ENCODE measurements around the gene AMPD2.

AMPD2 gene

DNA sequence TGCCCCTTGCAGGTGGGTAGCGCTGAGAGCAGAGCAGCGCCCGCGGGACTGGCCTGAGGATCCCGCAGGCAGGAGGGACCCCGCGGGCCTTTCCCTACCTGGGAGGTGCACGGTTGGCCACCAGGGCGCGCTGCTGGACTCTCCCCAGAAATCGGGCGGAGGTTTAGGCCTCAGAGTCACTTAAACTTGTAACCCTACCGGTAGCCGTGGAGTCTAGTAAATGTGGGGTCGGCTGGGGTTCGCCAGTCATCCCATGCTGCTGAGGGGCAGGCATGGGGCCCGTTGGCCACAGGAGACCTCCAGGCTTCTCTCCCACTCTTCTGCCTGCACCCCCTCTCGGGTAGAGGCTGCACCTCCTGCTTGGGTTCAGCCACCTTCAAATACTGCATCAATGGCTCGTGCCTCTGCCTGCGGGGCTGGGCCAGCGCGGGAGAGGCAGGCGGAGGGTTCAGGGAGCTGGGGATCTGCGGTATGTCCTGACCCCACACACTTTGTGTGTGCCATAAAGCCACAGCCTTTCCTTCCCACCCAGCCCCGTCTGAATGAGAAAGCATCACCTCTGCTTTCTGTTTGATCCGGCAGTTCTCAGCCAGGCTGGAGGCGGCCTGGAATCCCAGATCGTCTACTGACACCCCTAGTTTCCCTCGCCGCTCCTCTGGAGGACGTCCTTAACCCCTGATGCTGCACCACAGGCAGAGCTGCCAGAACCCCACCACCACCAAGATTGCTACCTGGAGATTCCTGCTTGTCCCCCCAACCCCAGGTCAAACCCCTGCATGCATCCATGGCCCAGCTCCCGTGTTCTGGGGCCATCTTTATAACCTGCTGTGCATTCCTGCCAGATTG is 24.0 kb downstream of the AMPD2 start:
- Histone ChIP-seq H3K9me3 (replicated peaks in 1 of 11) (peaks cover 0 to 7% (median 3%) of the 10 kb centered on the region in 11 experiments; a peak in 8 of 22 replicates), H3K4me1 (peaks cover 12 to 27% (median 16%) of the 10 kb centered on the region in 10 experiments; a peak in 19 of 20 replicates), H3K36me3 (no peaks in the 10 kb centered on the region), H4K20me1 (no peaks in the 10 kb centered on the region), H3K27ac (peak overlapping the region in 5 of 11 experiments; percentile 18 to 46 (median 36); a peak in 6 of 22 replicates), H3K4me2 (peak overlapping the region; percentile 42 to 80 (median 71)), H3K27me3 (no peaks in the 10 kb centered on the region), H3K9ac (peak overlapping the region; percentile 19 to 57 (median 44); a peak in 17 of 22 replicates), H3K4me3 (no peak overlapping the region)
- no peak for TF ChIP-seq Cebpa-rat (IDR thresholded peaks at IDR 0.05)

DNA sequence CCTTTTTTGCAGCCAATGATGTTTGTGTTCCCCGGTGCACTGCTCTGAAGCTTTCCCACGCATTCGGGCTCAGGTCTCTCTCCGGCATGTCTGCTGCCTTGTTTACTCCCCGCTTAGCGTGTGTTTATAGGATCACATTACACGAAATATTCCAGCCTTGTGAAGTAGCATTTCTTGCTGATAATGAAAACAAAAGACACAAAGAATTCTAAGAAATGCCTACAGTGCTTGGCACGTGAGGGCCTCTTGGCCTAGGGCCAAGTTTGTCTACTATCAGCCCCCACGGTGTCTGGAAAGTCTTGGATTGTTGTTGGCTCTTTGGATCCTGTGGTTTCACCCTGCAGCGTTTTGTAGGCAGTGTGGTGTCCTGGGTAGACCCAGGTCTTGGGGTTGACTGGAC is 25.0 kb downstream of the AMPD2 start:
- Histone ChIP-seq H3K4me2 (no peak overlapping the region), H3K27me3 (no peaks in the 10 kb centered on the region), H3K4me3 (no peak overlapping the region)

GRCh38 chr1:109649491-109649914 is 29.9 kb downstream of the AMPD2 start:
- no peak for TF ChIP-seq Cebpa-rat (IDR thresholded peaks at IDR 0.05)
- Histone ChIP-seq H3K9ac (no peak overlapping the region), H3K4me3 (no peak overlapping the region)

More for the DNA sequence above, 25.0 kb downstream of the AMPD2 start:
- peaks cover 0 to 7% (median 3%) of the 10 kb centered on the region in 11 experiments; a peak in 8 of 22 replicates for H3K9me3 ChIP-seq (replicated peaks in 1 of 11)
- H3K36me3 ChIP-seq, result no peaks in the 10 kb centered on the region
- no peak overlapping the region for H3K9ac ChIP-seq
- H3K4me1 ChIP-seq, result peaks cover 12 to 29% (median 17%) of the 10 kb centered on the region in 10 experiments; a peak in 19 of 20 replicates
- no peak for TF ChIP-seq Cebpa-rat (IDR thresholded peaks at IDR 0.05)
- H4K20me1 ChIP-seq, result no peaks in the 10 kb centered on the region
- no peak overlapping the region for H3K27ac ChIP-seq

DNA sequence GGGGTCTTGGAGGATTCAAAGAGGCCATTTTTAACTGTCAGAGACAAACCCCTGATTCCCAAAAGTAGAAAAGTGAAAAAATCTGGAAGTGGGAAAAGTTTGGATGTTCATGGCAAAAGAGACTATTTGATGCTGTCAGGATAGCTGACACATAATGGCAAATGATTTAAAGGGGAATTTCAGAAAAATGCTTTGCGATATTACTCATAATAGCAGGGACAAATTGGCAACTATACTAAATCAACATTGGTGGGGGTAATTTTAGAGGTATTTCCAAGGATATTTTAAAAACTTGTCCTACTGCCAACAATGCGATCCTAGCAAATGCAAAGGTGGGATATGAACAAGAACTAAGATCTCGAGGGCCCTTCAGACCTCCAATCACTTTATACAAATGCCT is 31.0 kb downstream of the AMPD2 start:
- H3K27ac ChIP-seq, result no peak overlapping the region
- no peaks in the 10 kb centered on the region for H3K27me3 ChIP-seq
- peaks cover 0 to 7% (median 3%) of the 10 kb centered on the region in 11 experiments; a peak in 8 of 22 replicates for H3K9me3 ChIP-seq (replicated peaks in 1 of 11)
- H4K20me1 ChIP-seq, result no peaks in the 10 kb centered on the region
- H3K36me3 ChIP-seq, result no peaks in the 10 kb centered on the region
- no peak for TF ChIP-seq Cebpa-rat (IDR thresholded peaks at IDR 0.05)
- no peak overlapping the region for H3K4me2 ChIP-seq
- no peak overlapping the region for H3K9ac ChIP-seq
- H3K4me1 ChIP-seq, result peaks cover 11 to 19% (median 15%) of the 10 kb centered on the region in 10 experiments
- H3K4me3 ChIP-seq, result no peak overlapping the region

More at GRCh38 chr1:109649491-109649914, 29.9 kb downstream of the AMPD2 start:
- peak overlapping the region in 3 of 11 experiments; percentile 17 to 34 (median 18); a peak in 2 of 22 replicates for H3K4me2 ChIP-seq
- no peak overlapping the region for H3K27ac ChIP-seq
- H4K20me1 ChIP-seq, result no peaks in the 10 kb centered on the region
- peaks cover 0 to 7% (median 3%) of the 10 kb centered on the region in 11 experiments; a peak in 8 of 22 replicates for H3K9me3 ChIP-seq (replicated peaks in 1 of 11)
- no peaks in the 10 kb centered on the region for H3K36me3 ChIP-seq
- H3K4me1 ChIP-seq, result peaks cover 0 to 8% (median 4%) of the 10 kb centered on the region in 10 experiments; a peak in 17 of 20 replicates
- H3K27me3 ChIP-seq, result no peaks in the 10 kb centered on the region

DNA sequence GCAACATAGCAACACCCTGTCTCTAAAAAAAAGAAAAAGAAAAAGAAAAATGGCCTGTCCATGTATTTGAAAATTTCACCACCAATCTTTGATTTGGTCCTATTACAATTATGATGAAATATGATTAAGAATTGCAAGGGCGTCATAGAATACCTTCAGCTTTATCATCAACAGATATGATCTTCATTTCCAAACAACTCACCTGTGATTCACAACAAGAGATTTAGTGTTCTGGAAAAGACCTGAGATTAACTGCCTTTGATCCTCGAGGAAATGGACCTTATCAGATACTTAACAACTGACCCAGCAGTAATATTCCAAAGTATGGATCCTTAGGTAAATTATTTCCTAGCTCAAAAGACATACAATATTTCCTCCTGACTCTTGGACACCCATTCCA is 32.8 kb downstream of the AMPD2 start:
- Histone ChIP-seq H3K4me2 (no peak overlapping the region), H3K27me3 (no peaks in the 10 kb centered on the region), H3K4me1 (peaks cover 21 to 34% (median 25%) of the 10 kb centered on the region in 10 experiments), H3K9me3 (replicated peaks in 1 of 11) (no peaks in the 10 kb centered on the region), H4K20me1 (no peaks in the 10 kb centered on the region; a peak in 1 of 22 replicates), H3K4me3 (no peak overlapping the region), H3K36me3 (no peaks in the 10 kb centered on the region), H3K9ac (no peak overlapping the region), H3K27ac (no peak overlapping the region)
- no peak for TF ChIP-seq Cebpa-rat (IDR thresholded peaks at IDR 0.05)

DNA sequence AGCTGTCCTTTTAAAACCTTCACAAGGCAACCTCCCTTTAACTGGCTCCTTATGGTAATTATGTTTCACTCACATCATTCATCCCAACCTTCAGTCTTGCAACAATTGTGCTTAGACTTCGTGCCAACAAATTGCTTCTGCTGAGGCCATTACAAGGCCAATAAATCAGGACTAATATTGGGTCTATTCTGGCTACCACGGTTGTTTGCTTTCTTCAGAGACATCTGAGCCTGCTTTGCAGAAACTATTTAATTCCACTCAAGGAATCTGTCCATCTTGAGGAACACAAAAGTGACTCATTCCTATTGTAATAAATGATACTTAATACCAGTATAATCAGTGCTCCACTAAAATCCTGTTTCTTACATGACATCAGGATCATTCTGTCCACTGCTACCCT is 33.7 kb downstream of the AMPD2 start:
- TF ChIP-seq Cebpa-rat (IDR thresholded peaks at IDR 0.05), result no peak
- H3K4me1 ChIP-seq, result peaks cover 26 to 41% (median 34%) of the 10 kb centered on the region in 10 experiments
- no peaks in the 10 kb centered on the region for H3K27me3 ChIP-seq
- peaks cover 0 to 2% (median 0%) of the 10 kb centered on the region in 11 experiments; a peak in 1 of 22 replicates for H3K36me3 ChIP-seq
- H3K4me2 ChIP-seq, result no peak overlapping the region
- H3K27ac ChIP-seq, result no peak overlapping the region
- no peaks in the 10 kb centered on the region; a peak in 1 of 22 replicates for H4K20me1 ChIP-seq
- H3K9ac ChIP-seq, result no peak overlapping the region
- H3K4me3 ChIP-seq, result no peak overlapping the region
- H3K9me3 ChIP-seq (replicated peaks in 1 of 11), result no peaks in the 10 kb centered on the region

DNA sequence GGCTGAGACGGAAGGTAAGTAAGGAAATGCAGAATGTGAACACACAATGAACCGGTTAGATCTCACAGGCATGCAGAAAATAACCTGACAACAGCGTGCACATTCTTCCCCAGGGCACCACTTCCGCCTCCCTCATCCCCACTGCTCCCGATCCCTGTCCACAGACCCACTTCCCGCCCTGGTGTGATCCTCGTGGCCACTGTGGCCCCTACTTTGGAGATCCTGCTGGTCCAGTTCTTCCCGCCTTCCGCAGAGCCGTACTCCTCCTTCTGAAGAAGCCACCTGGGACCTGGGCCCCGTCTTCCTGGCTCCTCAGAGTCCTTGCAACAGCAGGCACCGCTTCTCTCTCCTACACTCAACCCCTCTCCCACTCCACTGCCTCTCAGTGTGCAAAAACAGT is 34.9 kb downstream of the AMPD2 start:
- TF ChIP-seq Cebpa-rat (IDR thresholded peaks at IDR 0.05), result no peak
- H3K9me3 ChIP-seq (replicated peaks in 1 of 11), result no peaks in the 10 kb centered on the region
- H3K4me2 ChIP-seq, result peak overlapping the region; percentile 80 to 98 (median 94); a peak in 19 of 22 replicates
- no peak overlapping the region for H3K27ac ChIP-seq
- no peaks in the 10 kb centered on the region for H3K27me3 ChIP-seq
- no peaks in the 10 kb centered on the region; a peak in 1 of 22 replicates for H4K20me1 ChIP-seq
- no peak overlapping the region for H3K4me3 ChIP-seq
- peaks cover 39 to 51% (median 46%) of the 10 kb centered on the region in 10 experiments for H3K4me1 ChIP-seq
- peaks cover 0 to 4% (median 0%) of the 10 kb centered on the region in 11 experiments; a peak in 1 of 22 replicates for H3K36me3 ChIP-seq
- peak overlapping the region in 1 of 11 experiments; percentile 82; a peak in 1 of 22 replicates for H3K9ac ChIP-seq

DNA sequence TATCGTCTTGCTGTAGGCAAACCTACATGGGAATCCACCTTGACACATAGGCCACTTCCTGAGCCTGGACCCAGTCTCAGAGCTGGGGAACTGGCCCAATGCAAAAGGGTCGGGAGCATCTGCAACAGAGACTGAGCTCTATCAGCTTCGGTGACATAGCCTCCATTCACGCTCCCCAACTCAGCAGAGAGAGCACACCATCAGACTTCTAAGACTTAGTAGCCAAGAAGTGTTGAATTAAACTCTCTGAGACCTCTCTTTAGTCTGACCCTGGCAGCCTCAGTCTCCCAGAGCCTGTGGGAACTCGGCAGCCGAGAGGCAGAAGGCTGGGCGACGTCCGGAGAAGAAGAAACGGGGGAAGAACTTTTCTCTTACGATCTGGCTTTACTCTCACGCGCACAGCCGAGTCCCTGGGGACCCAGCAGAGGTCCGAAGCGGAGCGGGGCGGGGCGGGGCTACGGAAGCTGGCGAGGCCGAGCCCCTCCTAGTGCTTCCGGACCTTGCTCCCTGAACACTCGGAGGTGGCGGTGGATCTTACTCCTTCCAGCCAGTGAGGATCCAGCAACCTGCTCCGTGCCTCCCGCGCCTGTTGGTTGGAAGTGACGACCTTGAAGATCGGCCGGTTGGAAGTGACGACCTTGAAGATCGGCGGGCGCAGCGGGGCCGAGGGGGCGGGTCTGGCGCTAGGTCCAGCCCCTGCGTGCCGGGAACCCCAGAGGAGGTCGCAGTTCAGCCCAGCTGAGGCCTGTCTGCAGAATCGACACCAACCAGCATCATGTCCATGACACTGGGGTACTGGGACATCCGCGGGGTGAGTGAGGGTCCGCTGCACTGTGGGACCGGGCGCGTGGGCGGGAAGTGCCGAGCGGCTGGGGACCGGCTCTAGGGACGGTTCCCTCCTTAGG is 36.2 kb downstream of the AMPD2 start, which contains the start of gene GSTM4:
TSS of gene GSTM4 (plus strand) at position 485 of the 905 bp plus-strand sequence. CDS start at position 776, 291 bp downstream.
- Histone ChIP-seq H4K20me1 (peaks cover 0 to 5% (median 0%) of the 10 kb centered on the region in 11 experiments; a peak in 1 of 22 replicates), H3K4me3 (peak within 1 kb of the TSS; percentile 65 to 86 (median 71)), H3K4me2 (peak within 1 kb of the TSS; percentile 80 to 98 (median 94)), H3K27me3 (no peaks in the 10 kb centered on the region), H3K9ac (peak within 1 kb of the TSS; percentile 68 to 84 (median 79)), H3K36me3 (peaks cover 0 to 4% (median 0%) of the 10 kb centered on the region in 11 experiments; a peak in 1 of 22 replicates), H3K4me1 (peaks cover 50 to 64% (median 59%) of the 10 kb centered on the region in 10 experiments), H3K27ac (peak within 1 kb of the TSS; percentile 45 to 80 (median 71); a peak in 21 of 22 replicates), H3K9me3 (replicated peaks in 1 of 11) (no peaks in the 10 kb centered on the region)
- no peak for TF ChIP-seq Cebpa-rat (IDR thresholded peaks at IDR 0.05)
